OCI-LY7 (cell line): ENCODE data around the gene SMIM38. TPM values are rescaled to one million over a fixed set of nuclear protein-coding genes. Genes with fewer than 3 reads are reported as not detected.

Source experiments
- BruUV-seq: library from RNA; stranded (reverse); fragments of 400-500 nt; replicated peaks from 2 replicates; lab custom pipeline; 2021; lab: Mats Ljungman, UMichigan
- CTCF ChIA-PET: fragments of 300-600 bp; sonication (Branson Sonifier 250); formaldehyde crosslinking; loops from one replicate; lab custom pipeline; 2022; ENCODE audit warnings: antibody characterized with exemption; ENCODE audit not compliant: unreplicated experiment; lab: Charles Lee
- POLR2A ChIA-PET: fragments of 300-600 bp; sonication (Branson Sonifier 250); formaldehyde crosslinking; loops from one replicate; lab custom pipeline; 2022; ENCODE audit warnings: antibody characterized with exemption; lab: Charles Lee
- DNase-seq: peaks from one replicate; pipeline ENCODE4 v3.0.0-alpha.2; 2015; ENCODE audit warnings: low spot score
- H2AFZ ChIP-seq: fragments of 200-600 bp; sonication (generic), shearing (Covaris generic); 2 replicates; pipeline ENCODE4 v1.6.1; 2014; ENCODE audit warnings: mild to moderate bottlenecking, antibody characterized with exemption, low read length, moderate library complexity
- H3K27ac ChIP-seq: fragments of 200-600 bp; sonication (generic); 2 replicates; pipeline ENCODE4 v1.5.1; 2014; ENCODE audit warnings: mixed run types, low read depth, mild to moderate bottlenecking, moderate library complexity, low read length, inconsistent platforms; ENCODE audit not compliant: poor library complexity, severe bottlenecking
- H3K36me3 ChIP-seq: fragments of 200-600 bp; sonication (generic); 2 replicates; pipeline ENCODE4 v1.6.1; 2014; ENCODE audit warnings: mild to moderate bottlenecking, antibody characterized with exemption, low read length, moderate library complexity, mixed read lengths; ENCODE audit not compliant: insufficient read depth
- H3K4me1 ChIP-seq: fragments of 200-600 bp; sonication (generic); 2 replicates; pipeline ENCODE4 v1.5.1; 2014; ENCODE audit warnings: mild to moderate bottlenecking, low read length; ENCODE audit not compliant: insufficient read depth, poor library complexity, severe bottlenecking
- H3K4me2 ChIP-seq: fragments of 200-600 bp; sonication (generic); 2 replicates; pipeline ENCODE4 v1.6.1; 2014; ENCODE audit warnings: mild to moderate bottlenecking, low read length
- H3K4me3 ChIP-seq: fragments of 200-600 bp; sonication (generic); 2 replicates; pipeline ENCODE4 v1.5.1; 2014; ENCODE audit warnings: mild to moderate bottlenecking, low read depth, low read length; ENCODE audit not compliant: poor library complexity, severe bottlenecking
- H3K79me2 ChIP-seq: fragments of 200-600 bp; sonication (generic); 2 replicates; pipeline ENCODE4 v1.6.1; 2016; ENCODE audit warnings: low read depth, mild to moderate bottlenecking, low read length, moderate library complexity, mixed read lengths; ENCODE audit not compliant: insufficient read depth
- H3K9me2 ChIP-seq: fragments of 200-600 bp; sonication (generic); 2 replicates; pipeline ENCODE4 v1.6.1; 2016; ENCODE audit warnings: mild to moderate bottlenecking, low read length, mixed read lengths; ENCODE audit not compliant: insufficient read depth
- H3K9me3 ChIP-seq: fragments of 200-600 bp; sonication (generic); 2 replicates; pipeline ENCODE4 v1.6.1; 2014; ENCODE audit warnings: mild to moderate bottlenecking, mixed run types, low read length, mixed read lengths
- H4K20me1 ChIP-seq: fragments of 200-600 bp; sonication (generic); 2 replicates; pipeline ENCODE4 v1.6.1; 2014; ENCODE audit warnings: mild to moderate bottlenecking, antibody characterized with exemption, low read length, moderate library complexity, mixed read lengths; ENCODE audit not compliant: insufficient read depth
- EZH2phosphoT487 ChIP-seq: fragments of 200-600 bp; sonication (generic); IDR thresholded peaks from 2 replicates; pipeline ENCODE4 v1.6.1; 2018; ENCODE audit warnings: low read depth, borderline replicate concordance, mild to moderate bottlenecking, mixed run types, antibody characterized with exemption, low read length, moderate library complexity, mixed read lengths
- intact Hi-C: fragments of 100-400 bp; cut with micrococcal nuclease; formaldehyde crosslinking; loops from one replicate; pipeline ENCODE4 v1.10.0; 2022; ENCODE audit not compliant: unreplicated experiment
- total RNA-seq, 2 experiments: library from RNA; depleted of rRNA in 1 of 2; stranded (reverse); fragments of >200 nt in 1 of 2; shearing (Covaris generic) in 1 of 2; gene quantifications; 2 replicates each; pipeline ENCODE4 v1.2.3, GENCODE V29; 2014 to 2022
- TF ChIP-seq, protein P1 (sequence below): fragments of 200-600 bp; sonication (generic); conservative IDR thresholded peaks from 2 replicates; pipeline ENCODE4 v1.5.1; 2014; ENCODE audit warnings: mild to moderate bottlenecking, antibody characterized with exemption, low read length, moderate library complexity, mixed read lengths

The SMIM38 gene
- total RNA-seq, 2 experiments from 2014 or later = 0.11 to 0.63 TPM

DNA sequence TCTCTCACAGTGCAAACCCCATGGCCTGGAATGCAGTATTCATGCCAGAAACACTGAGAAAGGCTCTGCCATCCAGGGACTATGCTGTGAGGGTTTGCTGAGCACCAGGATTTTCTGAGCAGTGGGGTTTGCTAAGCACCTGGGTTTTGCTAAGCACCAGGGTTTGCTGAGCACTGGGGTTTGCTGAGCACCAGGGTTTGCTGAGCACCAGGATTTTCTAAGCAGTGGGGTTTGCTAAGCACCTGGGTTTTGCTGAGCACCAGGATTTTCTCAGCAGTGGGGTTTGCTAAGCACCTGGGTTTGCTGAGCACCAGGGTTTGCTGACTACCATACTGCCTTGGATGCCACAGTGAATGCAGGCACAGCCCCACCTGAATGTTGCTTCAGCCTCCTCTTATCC lies 48.3 kb upstream of the SMIM38 start:
- H3K9me2 ChIP-seq = no peaks in the 10 kb centered on the region
- no peak for TF ChIP-seq EZH2phosphoT487
- TF ChIP-seq, protein P1, sequence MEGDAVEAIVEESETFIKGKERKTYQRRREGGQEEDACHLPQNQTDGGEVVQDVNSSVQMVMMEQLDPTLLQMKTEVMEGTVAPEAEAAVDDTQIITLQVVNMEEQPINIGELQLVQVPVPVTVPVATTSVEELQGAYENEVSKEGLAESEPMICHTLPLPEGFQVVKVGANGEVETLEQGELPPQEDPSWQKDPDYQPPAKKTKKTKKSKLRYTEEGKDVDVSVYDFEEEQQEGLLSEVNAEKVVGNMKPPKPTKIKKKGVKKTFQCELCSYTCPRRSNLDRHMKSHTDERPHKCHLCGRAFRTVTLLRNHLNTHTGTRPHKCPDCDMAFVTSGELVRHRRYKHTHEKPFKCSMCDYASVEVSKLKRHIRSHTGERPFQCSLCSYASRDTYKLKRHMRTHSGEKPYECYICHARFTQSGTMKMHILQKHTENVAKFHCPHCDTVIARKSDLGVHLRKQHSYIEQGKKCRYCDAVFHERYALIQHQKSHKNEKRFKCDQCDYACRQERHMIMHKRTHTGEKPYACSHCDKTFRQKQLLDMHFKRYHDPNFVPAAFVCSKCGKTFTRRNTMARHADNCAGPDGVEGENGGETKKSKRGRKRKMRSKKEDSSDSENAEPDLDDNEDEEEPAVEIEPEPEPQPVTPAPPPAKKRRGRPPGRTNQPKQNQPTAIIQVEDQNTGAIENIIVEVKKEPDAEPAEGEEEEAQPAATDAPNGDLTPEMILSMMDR = no peak
- H3K36me3 ChIP-seq = no peaks in the 10 kb centered on the region
- intact Hi-C loops = no loop called here
- no TSS peak for BruUV-seq
- no peak overlapping the region for H2AFZ ChIP-seq
- H4K20me1 ChIP-seq = no peaks in the 10 kb centered on the region
- no peak for DNase-seq
- no peaks in the 10 kb centered on the region for H3K9me3 ChIP-seq
- POLR2A ChIA-PET = no interaction called here
- H3K27ac ChIP-seq = no peak overlapping the region
- H3K79me2 ChIP-seq = no peaks in the 10 kb centered on the region
- no peaks in the 10 kb centered on the region for H3K4me1 ChIP-seq
- H3K4me2 ChIP-seq = no peak overlapping the region
- CTCF ChIA-PET = no interaction called here
- H3K4me3 ChIP-seq = no peak overlapping the region

DNA sequence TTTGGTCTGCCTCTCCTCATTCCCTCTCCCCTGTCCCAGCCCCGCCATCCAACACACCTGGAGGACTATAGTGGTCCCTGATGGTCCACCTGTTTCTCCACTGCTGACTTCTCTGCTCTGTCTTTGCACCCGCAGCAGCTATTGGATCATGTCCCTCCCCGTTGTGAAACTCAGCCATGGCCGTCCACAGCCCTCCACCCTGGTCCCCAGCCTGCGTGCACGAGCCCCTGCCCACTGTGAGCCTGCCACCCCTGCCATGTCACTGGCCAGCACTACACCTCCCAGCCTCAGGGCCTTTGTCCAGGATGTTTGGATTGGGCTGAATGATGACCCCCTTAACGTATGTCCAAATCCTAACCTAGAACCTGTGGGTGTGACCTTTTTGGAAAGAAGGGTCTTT lies 47.7 kb upstream of the SMIM38 start:
- H3K4me3 ChIP-seq = no peak overlapping the region
- ChIA-PET CTCF (no interaction called here), POLR2A (no interaction called here)
- no peaks in the 10 kb centered on the region for H3K79me2 ChIP-seq
- H3K4me1 ChIP-seq = no peaks in the 10 kb centered on the region
- no peak overlapping the region for H3K4me2 ChIP-seq
- no TSS peak for BruUV-seq
- H3K9me3 ChIP-seq = no peaks in the 10 kb centered on the region
- H2AFZ ChIP-seq = no peak overlapping the region
- TF ChIP-seq, protein P1 = no peak
- no peak for TF ChIP-seq EZH2phosphoT487
- H3K27ac ChIP-seq = no peak overlapping the region
- H3K36me3 ChIP-seq = no peaks in the 10 kb centered on the region
- no peaks in the 10 kb centered on the region for H3K9me2 ChIP-seq
- DNase-seq = no peak
- intact Hi-C loops = no loop called here
- no peaks in the 10 kb centered on the region for H4K20me1 ChIP-seq

DNA sequence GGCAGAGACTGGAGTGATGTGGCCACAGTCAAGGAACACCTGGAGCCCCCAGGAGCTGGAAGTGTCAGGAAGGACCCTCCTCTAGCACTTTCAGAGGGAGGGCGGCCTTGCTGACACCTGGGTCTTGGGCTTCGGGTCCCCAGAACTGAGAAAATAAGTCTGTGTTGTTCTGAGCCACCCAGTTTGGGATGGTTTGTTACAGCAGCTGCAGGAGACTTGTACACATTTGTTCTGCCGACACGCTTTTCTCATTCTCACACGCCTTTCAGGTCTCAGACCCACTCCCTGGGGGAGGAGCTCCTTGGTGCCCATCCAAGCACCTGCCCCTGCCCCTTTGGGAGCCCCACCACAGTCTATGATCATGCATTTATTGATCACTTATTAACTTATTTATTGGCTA lies 47.2 kb upstream of the SMIM38 start:
- Histone ChIP-seq H2AFZ (no peak overlapping the region), H3K4me1 (no peaks in the 10 kb centered on the region), H3K4me2 (no peak overlapping the region), H3K9me2 (no peaks in the 10 kb centered on the region), H4K20me1 (no peaks in the 10 kb centered on the region), H3K79me2 (no peaks in the 10 kb centered on the region), H3K27ac (no peak overlapping the region), H3K36me3 (no peaks in the 10 kb centered on the region), H3K4me3 (no peak overlapping the region), H3K9me3 (no peaks in the 10 kb centered on the region)
- TF ChIP-seq, protein P1 = no peak
- no peak for TF ChIP-seq EZH2phosphoT487
- ChIA-PET CTCF (no interaction called here), POLR2A (no interaction called here)
- intact Hi-C loops = no loop called here
- DNase-seq = no peak
- no TSS peak for BruUV-seq
